ENCODE data around the gene TBCD. TPM values are rescaled to one million over a fixed set of nuclear protein-coding genes. Genes with fewer than 3 reads are reported as not detected.

TBCD gene
- polyA plus RNA-seq, 1 experiment: 38.6 TPM

DNA sequence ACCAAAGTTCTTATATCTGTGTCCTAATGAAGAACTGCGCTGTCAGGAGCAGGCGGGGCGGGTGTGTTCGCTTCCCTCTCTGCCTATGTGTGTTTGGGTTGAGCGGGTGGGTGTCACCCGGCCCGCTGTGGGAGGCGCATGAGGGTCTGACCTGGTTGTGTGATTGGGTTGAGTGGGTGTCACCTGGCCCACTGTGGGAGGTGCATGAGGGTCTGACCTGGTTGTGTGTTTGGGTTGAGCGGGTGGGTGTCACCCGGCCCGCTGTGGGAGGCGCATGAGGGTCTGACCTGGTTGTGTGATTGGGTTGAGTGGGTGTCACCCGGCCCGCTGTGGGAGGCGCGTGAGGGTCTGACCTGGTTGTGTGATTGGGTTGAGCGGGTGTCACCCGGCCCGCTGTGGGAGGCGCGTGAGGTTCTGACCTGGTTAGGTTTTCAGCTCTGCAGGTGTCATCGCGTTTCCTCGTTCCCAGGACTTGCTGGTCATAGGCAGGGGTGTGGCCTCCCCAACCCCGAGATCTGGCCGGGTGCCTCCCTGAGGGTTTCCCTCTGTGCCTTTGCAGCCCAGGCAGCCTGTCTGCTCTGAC is 157.5 kb downstream of the TBCD start:
- CTCF ChIA-PET: interaction anchor here (1.1 to 1.3 kb wide), 2 partner anchors 8 to 14 kb away, joined by 3 read pairs; no protein-coding TSS in a partner anchor
- TF ChIP-seq CTCF (IDR thresholded peaks at IDR 0.05; ENCODE audit: insufficient read depth, low read depth, low read length): no peak
- Histone ChIP-seq H3K27me3 (ENCODE audit: control insufficient read depth, insufficient read depth, low read length) (no peaks in the 10 kb centered on the region), H3K4me3 (ENCODE audit: low read depth, low read length) (no peak overlapping the region), H3K36me3 (ENCODE audit: control insufficient read depth, insufficient read depth, low read length) (peaks cover 4% of the 10 kb centered on the region)
- DNase-seq (ENCODE audit: low read depth): no peak
- POLR2A ChIA-PET: interaction anchor here (0.6 kb wide), 1 partner anchor 24 kb away, joined by 3 read pairs; no protein-coding TSS in a partner anchor

DNA sequence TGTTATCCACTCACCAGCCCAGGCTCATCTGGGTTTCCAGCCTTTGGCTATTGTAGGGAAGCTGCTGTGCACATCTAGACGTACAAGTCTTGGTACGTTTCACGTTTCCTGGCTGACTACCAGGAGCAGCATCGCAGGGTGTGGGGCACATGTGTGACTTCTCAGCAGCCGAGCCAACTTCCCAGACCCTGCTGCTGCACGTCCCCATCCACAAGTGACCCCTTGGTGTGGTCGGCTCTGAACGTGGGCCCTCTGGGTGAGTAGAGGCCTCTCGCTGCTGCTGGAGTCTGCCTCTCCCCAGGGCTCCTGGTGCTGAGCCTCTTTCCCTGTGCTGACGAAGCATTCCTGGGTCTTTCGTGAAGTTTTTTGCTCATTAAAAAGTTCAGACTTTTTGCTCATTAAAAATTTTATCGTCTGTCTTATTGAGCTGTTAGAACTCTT is 158.2 kb downstream of the TBCD start:
- ChIA-PET CTCF (interaction anchor here (0.7 to 1.3 kb wide), 2 partner anchors 8 to 128 kb away, joined by 3 to 4 read pairs; no protein-coding TSS in a partner anchor), POLR2A (interaction anchor here (0.6 kb wide), 1 partner anchor 25 kb away, joined by 3 read pairs; no protein-coding TSS in a partner anchor)
- DNase-seq (ENCODE audit: low read depth): no peak

GRCh38 chr17:82910770-82911169 is 158.9 kb downstream of the TBCD start:
- Histone ChIP-seq H3K27me3 (ENCODE audit: control insufficient read depth, insufficient read depth, low read length) (no peaks in the 10 kb centered on the region), H3K4me3 (ENCODE audit: low read depth, low read length) (no peak overlapping the region), H3K36me3 (ENCODE audit: control insufficient read depth, insufficient read depth, low read length) (peaks cover 5% of the 10 kb centered on the region)
- DNase-seq (ENCODE audit: low read depth): no peak
- ChIA-PET POLR2A (no interaction called here), CTCF (interaction anchor here (0.7 to 1.1 kb wide), 2 partner anchors 129 kb away, joined by 4 to 5 read pairs; no protein-coding TSS in a partner anchor)
- no peak for TF ChIP-seq CTCF (IDR thresholded peaks at IDR 0.05; ENCODE audit: insufficient read depth, low read depth, low read length)

More for the DNA sequence above, 158.2 kb downstream of the TBCD start:
- no peaks in the 10 kb centered on the region for H3K27me3 ChIP-seq (ENCODE audit: control insufficient read depth, insufficient read depth, low read length)
- H3K36me3 ChIP-seq (ENCODE audit: control insufficient read depth, insufficient read depth, low read length): peaks cover 4% of the 10 kb centered on the region
- H3K4me3 ChIP-seq (ENCODE audit: low read depth, low read length): no peak overlapping the region
- TF ChIP-seq CTCF (IDR thresholded peaks at IDR 0.05; ENCODE audit: insufficient read depth, low read depth, low read length): no peak

DNA sequence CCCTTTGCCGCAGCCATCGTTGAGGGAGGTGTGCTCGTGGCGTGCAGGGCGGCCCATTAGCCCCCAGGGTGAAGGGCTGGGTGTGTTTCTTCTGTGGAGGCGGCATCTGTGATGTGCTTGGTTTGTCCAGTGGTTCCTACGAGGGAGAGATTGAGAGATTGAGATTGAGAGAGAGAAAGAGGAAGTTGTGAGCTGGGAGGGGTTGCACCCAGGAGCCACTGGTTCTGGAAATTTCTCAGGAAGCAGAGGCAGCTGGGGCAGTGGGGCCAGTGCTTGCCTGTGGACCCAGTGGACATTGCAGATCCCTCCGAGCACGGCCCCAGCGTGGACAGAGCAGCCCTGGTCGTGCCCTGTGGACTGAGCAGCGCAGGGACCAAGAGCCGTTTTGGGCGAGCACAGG is 160.0 kb downstream of the TBCD start:
- H3K27me3 ChIP-seq (ENCODE audit: control insufficient read depth, insufficient read depth, low read length): no peaks in the 10 kb centered on the region
- peaks cover 5% of the 10 kb centered on the region for H3K36me3 ChIP-seq (ENCODE audit: control insufficient read depth, insufficient read depth, low read length)
- POLR2A ChIA-PET: no interaction called here
- TF ChIP-seq CTCF (IDR thresholded peaks at IDR 0.05; ENCODE audit: insufficient read depth, low read depth, low read length): no peak
- H3K4me3 ChIP-seq (ENCODE audit: low read depth, low read length): no peak overlapping the region
- DNase-seq (ENCODE audit: low read depth): no peak
- CTCF ChIA-PET: interaction anchor here (0.7 to 1.3 kb wide), 5 partner anchors 10 to 130 kb away, joined by 3 to 5 read pairs (median 3); no protein-coding TSS in a partner anchor

- DNase-seq (ENCODE audit: low read depth): no peak
- H3K27me3 ChIP-seq (ENCODE audit: control insufficient read depth, insufficient read depth, low read length): no peaks in the 10 kb centered on the region
- H3K36me3 ChIP-seq (ENCODE audit: control insufficient read depth, insufficient read depth, low read length): peaks cover 5% of the 10 kb centered on the region
- H3K4me3 ChIP-seq (ENCODE audit: low read depth, low read length): no peak overlapping the region
- CTCF ChIA-PET: interaction anchor here (0.7 to 1.3 kb wide), 4 partner anchors 11 to 51 kb away, joined by 3 read pairs; no protein-coding TSS in a partner anchor
- POLR2A ChIA-PET: no interaction called here
- no peak for TF ChIP-seq CTCF (IDR thresholded peaks at IDR 0.05; ENCODE audit: insufficient read depth, low read depth, low read length)
Observed at GRCh38 chr17:82912484-82913089, 160.7 kb downstream of the TBCD start.
